DMS 273 (cell line): ENCODE data around the gene RPL32.
"Not testable (repeated sequence)": the region's sequence is repeated elsewhere in the genome, so short reads cannot be mapped to it uniquely, and the experiment has no call there.

Experiments
- DNase-seq: peaks from one replicate; lab custom pipeline; 2025; ENCODE audit not compliant: unreplicated experiment; lab: John Stamatoyannopoulos, UW

RPL32 gene

GRCh38 chr3:12810013-12810780, 31.2 kb downstream of the RPL32 start:
- DNase-seq, result peak; percentile 95

- DNase-seq, result no peak
These were observed 31.9 kb downstream of the RPL32 start for GRCh38 chr3:12809435-12809834.

- DNase-seq, result no peak
These were observed 32.4 kb downstream of the RPL32 start for GRCh38 chr3:12809001-12809400.

GRCh38 chr3:12808587-12808986, 32.8 kb downstream of the RPL32 start:
- no peak for DNase-seq

- no peak for DNase-seq
These were observed 33.6 kb downstream of the RPL32 start for GRCh38 chr3:12807601-12808359.

- DNase-seq, result no peak
These were observed 34.3 kb downstream of the RPL32 start for GRCh38 chr3:12807066-12807465.

GRCh38 chr3:12803371-12803770, 38.0 kb downstream of the RPL32 start:
- no peak for DNase-seq

- no peak for DNase-seq
These were observed 41.6 kb downstream of the RPL32 start for GRCh38 chr3:12799525-12800440.

GRCh38 chr3:12798559-12799179, 42.7 kb downstream of the RPL32 start:
- DNase-seq, result no peak

GRCh38 chr3:12797892-12798558, 43.3 kb downstream of the RPL32 start:
- no peak for DNase-seq

GRCh38 chr3:12797124-12797891, 44.1 kb downstream of the RPL32 start:
- DNase-seq, result no peak

GRCh38 chr3:12796171-12797123, 44.9 kb downstream of the RPL32 start, which contains the start of gene CAND2:
Gene CAND2 (plus strand): TSS chr3:12796680. CDS start chr3:12796721, 41 bp downstream.
- peak; percentile 79 for DNase-seq

GRCh38 chr3:12793701-12794100, 47.7 kb downstream of the RPL32 start:
- no peak for DNase-seq

GRCh38 chr3:12791430-12791829, 49.9 kb downstream of the RPL32 start:
- no peak for DNase-seq

- not testable (repeated sequence) for DNase-seq
These were observed 53.2 kb downstream of the RPL32 start for GRCh38 chr3:12787967-12788690.

GRCh38 chr3:12787346-12787745, 54.0 kb downstream of the RPL32 start:
- DNase-seq, result not testable (repeated sequence)

GRCh38 chr3:12785096-12785495, 56.3 kb downstream of the RPL32 start:
- DNase-seq, result no peak
